Stimulated activated CD8-positive, alpha-beta memory T cell treated with anti-CD3 and anti-CD28 coated beads, Interleukin-12 subunit alpha, Interleukin-12 subunit beta, amount 100 ng/mL, for 24 hours (primary cell): Measurements from ENCODE around the gene ETNPPL.
"Not testable (repeated sequence)": the region's sequence is repeated elsewhere in the genome, so short reads cannot be mapped to it uniquely, and the experiment has no call there.

ENCODE experiments used
- DNase-seq: peaks from one replicate; pipeline ENCODE4 v3.0.0-alpha.2; 2020; ENCODE audit errors: extremely low read depth

The ETNPPL gene

GRCh38 chr4:108758498-108758897 lies 4.4 kb downstream of the ETNPPL start:
- DNase-seq = no peak

DNA sequence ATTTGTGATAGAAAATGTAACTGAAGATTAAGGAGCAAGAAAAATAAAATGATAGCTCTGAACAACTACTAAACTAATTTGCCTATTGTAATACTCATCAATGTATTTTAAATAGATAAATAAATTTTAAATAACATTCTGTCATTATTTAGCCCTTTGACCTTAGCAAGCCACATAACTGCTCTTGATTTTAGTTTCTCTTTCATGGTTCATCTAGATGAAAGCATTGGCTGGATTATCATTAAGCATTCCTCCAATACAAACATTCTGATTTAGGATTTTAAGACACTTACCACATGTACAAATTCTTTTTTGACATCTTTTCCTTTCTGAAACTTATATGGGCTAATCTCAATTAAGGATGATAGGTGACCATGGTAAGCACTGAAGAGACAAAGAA lies 8.5 kb downstream of the ETNPPL start:
- DNase-seq = no peak

GRCh38 chr4:108751321-108751720 lies 11.5 kb downstream of the ETNPPL start:
- DNase-seq = no peak

DNA sequence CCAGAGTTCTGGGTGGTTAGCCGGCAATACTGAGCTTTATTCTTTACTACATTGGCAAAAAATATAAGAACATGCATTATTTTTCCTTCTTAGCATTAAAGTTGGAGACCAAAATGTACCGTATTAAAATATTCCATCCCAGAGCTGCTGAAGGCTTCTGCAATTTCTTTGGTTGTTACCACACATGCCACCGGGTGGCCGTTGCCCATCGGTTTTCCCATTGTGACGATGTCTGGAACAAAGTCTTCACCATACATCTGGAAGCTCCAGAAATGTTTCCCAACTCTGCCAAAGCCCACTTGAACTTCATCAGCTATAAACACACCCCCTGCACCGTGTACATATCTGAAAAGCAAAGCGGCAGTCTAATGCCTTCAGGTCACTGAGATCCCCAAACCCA lies 13.7 kb downstream of the ETNPPL start:
- no peak for DNase-seq

GRCh38 chr4:108746511-108746910 lies 16.3 kb downstream of the ETNPPL start:
- no peak for DNase-seq

DNA sequence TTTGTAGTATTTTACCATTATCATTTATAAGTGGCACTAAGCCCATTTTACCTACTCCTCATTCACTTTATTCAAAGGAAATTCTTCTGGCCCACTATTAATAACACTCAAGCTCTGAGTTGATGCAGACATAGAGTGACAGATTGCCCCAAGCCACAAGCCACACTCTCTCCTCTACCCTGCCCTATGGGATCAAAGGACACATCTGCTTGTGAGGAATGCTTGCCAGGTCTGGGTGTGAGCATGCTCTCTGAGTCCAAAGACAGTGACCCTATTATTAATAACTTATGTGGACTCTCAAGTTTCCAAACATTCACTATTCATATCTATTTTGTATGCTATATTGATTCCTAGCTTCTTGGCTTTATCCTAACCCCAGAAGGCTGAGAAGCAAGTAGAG lies 18.5 kb downstream of the ETNPPL start:
- DNase-seq = no peak

DNA sequence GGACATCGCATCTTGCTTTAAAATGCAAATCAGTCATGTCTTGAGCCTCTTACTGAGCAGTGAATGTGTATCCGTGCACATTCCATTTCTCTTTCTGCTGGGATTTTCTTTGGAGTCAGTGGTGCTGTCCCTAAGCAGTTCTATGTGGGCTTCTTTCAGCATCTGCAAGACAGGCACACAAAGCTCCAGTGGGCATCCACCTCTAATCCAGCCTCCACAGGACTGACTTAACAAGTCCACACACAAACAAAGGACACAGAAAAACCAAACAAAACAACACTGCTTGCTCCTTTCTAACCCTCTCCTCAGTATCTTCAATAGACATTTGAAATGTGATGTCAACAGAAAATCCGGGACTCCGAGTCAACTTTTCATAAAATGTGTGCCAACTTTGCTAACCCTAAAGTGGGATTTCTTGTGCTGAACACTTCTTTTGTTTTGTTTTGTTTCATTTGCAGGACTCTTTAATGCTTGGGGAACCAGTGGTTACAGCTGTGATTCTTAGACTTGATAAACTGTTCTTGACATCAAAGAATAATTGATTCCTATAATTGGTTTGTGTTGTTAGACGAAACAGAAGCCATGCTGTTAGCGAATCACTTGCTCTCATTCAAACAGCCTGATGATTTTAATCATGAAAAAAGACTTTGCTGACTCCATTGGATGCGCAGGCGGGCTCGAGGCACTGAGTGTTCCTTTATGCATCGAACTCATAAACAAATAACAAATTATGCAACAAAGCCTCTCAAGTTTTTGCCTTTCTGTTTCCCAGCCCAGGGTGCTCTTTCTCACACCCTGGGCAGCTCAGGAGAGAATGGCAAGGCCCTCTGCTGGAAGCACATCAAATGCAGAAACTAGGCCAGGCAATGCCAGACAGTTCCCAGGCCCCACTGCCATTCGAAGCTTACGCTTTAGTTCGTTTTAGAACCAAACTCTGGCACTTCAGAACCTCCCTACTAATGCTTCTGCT lies 20.1 kb downstream of the ETNPPL start:
- DNase-seq = no peak

GRCh38 chr4:108738003-108738706 lies 24.7 kb downstream of the ETNPPL start:
- no peak for DNase-seq

GRCh38 chr4:108731006-108731405 lies 31.8 kb downstream of the ETNPPL start:
- DNase-seq = no peak

DNA sequence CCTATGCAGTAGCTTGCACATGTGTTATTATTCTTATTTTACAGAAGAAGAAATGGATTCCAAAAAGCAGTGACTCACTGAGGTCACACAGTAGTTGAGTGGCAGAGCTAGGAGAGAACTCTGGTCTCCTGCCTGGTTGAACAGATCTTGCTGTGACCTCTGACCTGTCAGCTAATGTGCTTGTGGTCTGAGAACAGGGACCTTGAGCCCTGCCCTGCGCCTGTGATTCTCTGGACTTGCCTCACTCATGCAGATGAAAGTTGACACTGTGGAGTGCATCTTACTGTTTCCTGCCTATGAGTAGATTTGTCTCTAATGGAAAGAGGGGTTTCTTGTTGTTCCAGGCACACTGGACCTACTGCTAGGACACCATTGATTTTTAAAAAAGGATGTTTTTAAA lies 32.3 kb downstream of the ETNPPL start:
- no peak for DNase-seq

GRCh38 chr4:108729731-108730130 lies 33.1 kb downstream of the ETNPPL start:
- DNase-seq = no peak

GRCh38 chr4:108725457-108725856 lies 37.4 kb downstream of the ETNPPL start:
- DNase-seq = no peak

DNA sequence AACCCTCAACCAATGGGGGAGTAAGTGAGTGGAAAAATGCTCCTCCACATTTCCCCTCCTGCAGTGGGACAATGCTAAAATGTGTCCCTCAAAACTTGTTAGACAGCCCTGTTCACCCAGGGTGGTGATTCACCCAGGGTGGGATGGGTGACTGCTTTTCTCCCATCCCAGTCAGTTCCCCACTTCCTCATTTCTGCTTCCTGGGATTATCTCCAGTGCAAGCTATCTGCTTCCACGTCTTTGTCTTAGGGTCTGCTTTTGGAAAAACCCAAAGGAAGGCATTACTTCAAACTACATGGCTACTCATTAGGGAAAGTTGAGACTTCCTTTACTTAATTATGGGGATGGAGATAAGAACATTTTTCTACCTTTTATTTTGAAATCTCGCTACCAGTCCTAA lies 45.5 kb downstream of the ETNPPL start:
- DNase-seq = no peak

DNA sequence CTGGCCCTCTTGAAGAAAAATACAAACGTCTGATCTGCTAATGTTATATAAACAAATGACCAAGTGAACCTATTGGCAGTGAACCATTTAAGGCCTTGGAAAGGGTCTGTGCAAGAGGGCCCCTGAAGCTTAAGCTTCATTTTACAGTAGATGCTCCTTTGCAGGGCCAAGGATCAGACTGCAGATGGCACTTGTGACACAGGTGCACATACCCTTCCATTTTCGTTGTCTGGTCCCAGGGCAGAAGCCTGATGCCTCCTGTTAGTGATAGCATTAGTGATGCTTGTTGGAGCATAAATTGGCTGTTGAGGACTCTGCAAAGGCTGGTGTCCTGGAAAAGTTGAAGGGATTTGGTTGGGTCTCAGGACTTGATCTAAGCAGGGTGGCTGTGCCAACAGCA lies 46.5 kb downstream of the ETNPPL start:
- no peak for DNase-seq

GRCh38 chr4:108714880-108715279 lies 48.0 kb downstream of the ETNPPL start:
- no peak for DNase-seq

GRCh38 chr4:108710578-108710977 lies 52.3 kb downstream of the ETNPPL start:
- not testable (repeated sequence) for DNase-seq

GRCh38 chr4:108709722-108710121 lies 53.1 kb downstream of the ETNPPL start:
- no peak for DNase-seq

DNA sequence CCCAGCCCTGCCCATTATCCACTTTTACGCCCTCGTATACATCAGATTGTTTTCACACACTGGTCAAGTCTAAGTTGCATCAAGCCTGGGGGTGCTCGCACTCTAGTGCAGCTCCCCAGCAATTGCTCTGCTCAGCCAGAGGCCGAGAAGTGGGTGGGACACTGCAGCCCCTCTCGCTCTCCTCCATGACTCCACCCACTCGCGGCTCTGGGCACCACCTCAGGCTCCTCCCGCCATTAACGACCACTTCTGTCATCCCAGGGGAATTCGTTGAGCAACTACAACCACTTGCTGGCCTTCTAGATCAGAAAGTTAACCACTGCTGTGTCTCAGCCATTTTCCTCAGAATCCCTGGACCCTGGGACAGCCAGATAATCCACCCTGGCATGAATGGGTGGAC lies 53.6 kb downstream of the ETNPPL start:
- DNase-seq = no peak

DNA sequence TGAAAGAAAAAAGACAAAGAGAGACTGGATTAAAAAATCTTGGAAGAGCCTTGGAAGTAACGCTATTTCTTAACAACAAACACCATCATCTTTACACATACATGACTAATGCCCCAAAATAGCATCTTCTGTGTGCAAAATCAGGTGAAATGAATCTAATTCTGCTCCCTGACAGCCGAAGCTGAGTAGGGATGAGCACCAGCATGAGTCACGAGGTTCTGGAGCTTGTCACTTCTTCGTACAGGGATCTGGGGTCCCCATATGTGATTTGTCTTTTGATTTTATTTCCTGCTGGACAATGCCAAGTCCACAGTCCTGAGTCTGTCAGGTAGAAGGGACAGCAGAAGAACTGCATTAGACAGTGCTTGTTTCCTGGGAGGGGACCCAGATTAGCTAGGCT lies 56.6 kb downstream of the ETNPPL start:
- DNase-seq = no peak

DNA sequence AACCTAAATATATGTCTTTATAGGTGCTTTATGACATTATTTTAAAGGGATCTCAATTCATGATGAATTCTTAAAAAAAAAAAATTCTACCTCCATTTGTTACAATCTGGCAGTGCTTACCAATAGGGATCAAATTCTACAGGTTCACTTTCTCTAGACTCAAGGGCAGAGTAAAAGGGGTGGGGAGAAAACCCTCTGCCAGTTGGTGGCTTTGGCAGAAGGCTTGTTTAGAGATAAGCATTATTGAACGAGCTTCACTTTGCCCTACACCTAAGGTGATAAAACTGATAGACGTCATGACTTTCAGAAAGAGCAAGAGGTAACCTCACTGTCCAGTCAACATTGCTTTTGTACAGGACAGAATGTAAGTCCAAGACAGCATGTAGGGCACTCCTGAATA lies 58.9 kb downstream of the ETNPPL start:
- no peak for DNase-seq

- no peak for DNase-seq
Measured at GRCh38 chr4:108703370-108703769, 59.5 kb downstream of the ETNPPL start.

GRCh38 chr4:108702960-108703359 lies 59.9 kb downstream of the ETNPPL start:
- DNase-seq = no peak
